Measurements from ENCODE around the gene OPHN1.

OPHN1 gene

GRCh38 chrX:68049466-68049865 lies 383.8 kb downstream of the OPHN1 start:
- no peak for DNase-seq

- no peak for DNase-seq
These were observed 384.5 kb downstream of the OPHN1 start for GRCh38 chrX:68048774-68049173.

- DNase-seq: no peak
These were observed 388.2 kb downstream of the OPHN1 start for GRCh38 chrX:68045008-68045577.

- no peak for DNase-seq
These were observed 389.4 kb downstream of the OPHN1 start for GRCh38 chrX:68043713-68044438.

- no peak for DNase-seq
These were observed 392.2 kb downstream of the OPHN1 start for GRCh38 chrX:68041110-68041509.

- DNase-seq: no peak
These were observed 414.8 kb downstream of the OPHN1 start for GRCh38 chrX:68018248-68019203.

- no peak for DNase-seq
These were observed 434.8 kb downstream of the OPHN1 start for GRCh38 chrX:67998540-67998939.
